ENCODE results near the gene P2RY14.

DNA sequence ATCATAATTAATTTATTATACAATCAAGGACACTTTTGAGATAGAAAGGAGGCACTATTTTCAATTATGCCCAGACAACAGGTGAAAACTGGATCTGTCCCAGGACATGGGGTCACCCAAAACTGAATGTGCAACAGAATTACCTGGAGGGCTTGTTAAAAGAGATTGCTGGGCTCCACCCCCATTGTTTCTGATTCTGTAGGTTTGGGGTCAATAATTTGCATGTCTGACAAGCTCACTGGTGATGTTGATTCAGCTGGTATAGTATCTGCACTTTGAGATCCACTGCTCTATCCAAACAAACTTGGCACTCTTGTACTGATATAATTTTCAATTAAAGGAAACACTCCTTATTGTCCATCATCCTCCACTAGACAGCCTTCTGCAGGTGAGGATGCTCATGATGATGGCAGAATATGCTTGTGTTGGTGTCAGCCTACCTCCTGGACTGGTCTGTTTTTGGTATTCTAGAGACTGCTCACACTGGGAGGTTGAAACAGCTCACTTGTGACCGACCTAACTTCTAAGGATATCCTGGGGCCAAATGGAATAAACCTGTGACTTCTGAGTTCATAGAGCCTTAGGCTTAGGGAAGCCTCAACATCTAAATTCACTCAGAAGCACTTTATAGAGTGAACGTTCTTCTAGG is 2.2 kb downstream of the P2RY14 start:
- TF ChIP-seq, protein P1, sequence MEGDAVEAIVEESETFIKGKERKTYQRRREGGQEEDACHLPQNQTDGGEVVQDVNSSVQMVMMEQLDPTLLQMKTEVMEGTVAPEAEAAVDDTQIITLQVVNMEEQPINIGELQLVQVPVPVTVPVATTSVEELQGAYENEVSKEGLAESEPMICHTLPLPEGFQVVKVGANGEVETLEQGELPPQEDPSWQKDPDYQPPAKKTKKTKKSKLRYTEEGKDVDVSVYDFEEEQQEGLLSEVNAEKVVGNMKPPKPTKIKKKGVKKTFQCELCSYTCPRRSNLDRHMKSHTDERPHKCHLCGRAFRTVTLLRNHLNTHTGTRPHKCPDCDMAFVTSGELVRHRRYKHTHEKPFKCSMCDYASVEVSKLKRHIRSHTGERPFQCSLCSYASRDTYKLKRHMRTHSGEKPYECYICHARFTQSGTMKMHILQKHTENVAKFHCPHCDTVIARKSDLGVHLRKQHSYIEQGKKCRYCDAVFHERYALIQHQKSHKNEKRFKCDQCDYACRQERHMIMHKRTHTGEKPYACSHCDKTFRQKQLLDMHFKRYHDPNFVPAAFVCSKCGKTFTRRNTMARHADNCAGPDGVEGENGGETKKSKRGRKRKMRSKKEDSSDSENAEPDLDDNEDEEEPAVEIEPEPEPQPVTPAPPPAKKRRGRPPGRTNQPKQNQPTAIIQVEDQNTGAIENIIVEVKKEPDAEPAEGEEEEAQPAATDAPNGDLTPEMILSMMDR (IDR thresholded peaks at IDR 0.05; ENCODE audit: low read length), result no peak
- TF ChIP-seq EZH2 (optimal IDR thresholded peaks at IDR 0.05; ENCODE audit: low read depth, low read length), result no peak
